ENCODE results near the gene FUS. TPM values are rescaled to one million over a fixed set of nuclear protein-coding genes. Genes with fewer than 3 reads are reported as not detected.

FUS gene
- total and polyA plus RNA-seq, 2 experiments from 2014 or later: 247 to 528 TPM

DNA sequence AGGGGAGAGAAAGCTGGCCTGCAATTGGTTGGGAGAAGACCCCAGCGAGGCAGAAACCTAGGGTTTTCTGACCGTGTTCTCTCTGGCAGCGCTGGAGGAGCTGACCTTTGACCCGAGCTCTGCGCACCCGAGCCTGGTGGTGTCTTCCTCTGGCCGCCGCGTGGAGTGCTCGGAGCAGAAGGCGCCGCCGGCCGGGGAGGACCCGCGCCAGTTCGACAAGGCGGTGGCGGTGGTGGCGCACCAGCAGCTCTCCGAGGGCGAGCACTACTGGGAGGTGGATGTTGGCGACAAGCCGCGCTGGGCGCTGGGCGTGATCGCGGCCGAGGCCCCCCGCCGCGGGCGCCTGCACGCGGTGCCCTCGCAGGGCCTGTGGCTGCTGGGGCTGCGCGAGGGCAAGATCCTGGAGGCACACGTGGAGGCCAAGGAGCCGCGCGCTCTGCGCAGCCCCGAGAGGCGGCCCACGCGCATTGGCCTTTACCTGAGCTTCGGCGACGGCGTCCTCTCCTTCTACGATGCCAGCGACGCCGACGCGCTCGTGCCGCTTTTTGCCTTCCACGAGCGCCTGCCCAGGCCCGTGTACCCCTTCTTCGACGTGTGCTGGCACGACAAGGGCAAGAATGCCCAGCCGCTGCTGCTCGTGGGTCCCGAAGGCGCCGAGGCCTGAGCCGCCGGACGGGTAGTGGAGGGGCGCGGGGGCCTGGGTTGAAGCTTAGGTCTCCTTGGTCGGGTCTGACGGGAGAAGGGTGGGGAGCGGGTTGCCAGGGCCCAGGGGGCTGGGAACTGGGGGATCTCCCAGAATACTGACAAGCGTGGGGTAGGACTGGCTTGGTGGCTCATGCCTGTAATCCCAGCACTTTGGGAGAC lies 44.4 kb downstream of the FUS start (continued):
- TF ChIP-seq, protein P1, sequence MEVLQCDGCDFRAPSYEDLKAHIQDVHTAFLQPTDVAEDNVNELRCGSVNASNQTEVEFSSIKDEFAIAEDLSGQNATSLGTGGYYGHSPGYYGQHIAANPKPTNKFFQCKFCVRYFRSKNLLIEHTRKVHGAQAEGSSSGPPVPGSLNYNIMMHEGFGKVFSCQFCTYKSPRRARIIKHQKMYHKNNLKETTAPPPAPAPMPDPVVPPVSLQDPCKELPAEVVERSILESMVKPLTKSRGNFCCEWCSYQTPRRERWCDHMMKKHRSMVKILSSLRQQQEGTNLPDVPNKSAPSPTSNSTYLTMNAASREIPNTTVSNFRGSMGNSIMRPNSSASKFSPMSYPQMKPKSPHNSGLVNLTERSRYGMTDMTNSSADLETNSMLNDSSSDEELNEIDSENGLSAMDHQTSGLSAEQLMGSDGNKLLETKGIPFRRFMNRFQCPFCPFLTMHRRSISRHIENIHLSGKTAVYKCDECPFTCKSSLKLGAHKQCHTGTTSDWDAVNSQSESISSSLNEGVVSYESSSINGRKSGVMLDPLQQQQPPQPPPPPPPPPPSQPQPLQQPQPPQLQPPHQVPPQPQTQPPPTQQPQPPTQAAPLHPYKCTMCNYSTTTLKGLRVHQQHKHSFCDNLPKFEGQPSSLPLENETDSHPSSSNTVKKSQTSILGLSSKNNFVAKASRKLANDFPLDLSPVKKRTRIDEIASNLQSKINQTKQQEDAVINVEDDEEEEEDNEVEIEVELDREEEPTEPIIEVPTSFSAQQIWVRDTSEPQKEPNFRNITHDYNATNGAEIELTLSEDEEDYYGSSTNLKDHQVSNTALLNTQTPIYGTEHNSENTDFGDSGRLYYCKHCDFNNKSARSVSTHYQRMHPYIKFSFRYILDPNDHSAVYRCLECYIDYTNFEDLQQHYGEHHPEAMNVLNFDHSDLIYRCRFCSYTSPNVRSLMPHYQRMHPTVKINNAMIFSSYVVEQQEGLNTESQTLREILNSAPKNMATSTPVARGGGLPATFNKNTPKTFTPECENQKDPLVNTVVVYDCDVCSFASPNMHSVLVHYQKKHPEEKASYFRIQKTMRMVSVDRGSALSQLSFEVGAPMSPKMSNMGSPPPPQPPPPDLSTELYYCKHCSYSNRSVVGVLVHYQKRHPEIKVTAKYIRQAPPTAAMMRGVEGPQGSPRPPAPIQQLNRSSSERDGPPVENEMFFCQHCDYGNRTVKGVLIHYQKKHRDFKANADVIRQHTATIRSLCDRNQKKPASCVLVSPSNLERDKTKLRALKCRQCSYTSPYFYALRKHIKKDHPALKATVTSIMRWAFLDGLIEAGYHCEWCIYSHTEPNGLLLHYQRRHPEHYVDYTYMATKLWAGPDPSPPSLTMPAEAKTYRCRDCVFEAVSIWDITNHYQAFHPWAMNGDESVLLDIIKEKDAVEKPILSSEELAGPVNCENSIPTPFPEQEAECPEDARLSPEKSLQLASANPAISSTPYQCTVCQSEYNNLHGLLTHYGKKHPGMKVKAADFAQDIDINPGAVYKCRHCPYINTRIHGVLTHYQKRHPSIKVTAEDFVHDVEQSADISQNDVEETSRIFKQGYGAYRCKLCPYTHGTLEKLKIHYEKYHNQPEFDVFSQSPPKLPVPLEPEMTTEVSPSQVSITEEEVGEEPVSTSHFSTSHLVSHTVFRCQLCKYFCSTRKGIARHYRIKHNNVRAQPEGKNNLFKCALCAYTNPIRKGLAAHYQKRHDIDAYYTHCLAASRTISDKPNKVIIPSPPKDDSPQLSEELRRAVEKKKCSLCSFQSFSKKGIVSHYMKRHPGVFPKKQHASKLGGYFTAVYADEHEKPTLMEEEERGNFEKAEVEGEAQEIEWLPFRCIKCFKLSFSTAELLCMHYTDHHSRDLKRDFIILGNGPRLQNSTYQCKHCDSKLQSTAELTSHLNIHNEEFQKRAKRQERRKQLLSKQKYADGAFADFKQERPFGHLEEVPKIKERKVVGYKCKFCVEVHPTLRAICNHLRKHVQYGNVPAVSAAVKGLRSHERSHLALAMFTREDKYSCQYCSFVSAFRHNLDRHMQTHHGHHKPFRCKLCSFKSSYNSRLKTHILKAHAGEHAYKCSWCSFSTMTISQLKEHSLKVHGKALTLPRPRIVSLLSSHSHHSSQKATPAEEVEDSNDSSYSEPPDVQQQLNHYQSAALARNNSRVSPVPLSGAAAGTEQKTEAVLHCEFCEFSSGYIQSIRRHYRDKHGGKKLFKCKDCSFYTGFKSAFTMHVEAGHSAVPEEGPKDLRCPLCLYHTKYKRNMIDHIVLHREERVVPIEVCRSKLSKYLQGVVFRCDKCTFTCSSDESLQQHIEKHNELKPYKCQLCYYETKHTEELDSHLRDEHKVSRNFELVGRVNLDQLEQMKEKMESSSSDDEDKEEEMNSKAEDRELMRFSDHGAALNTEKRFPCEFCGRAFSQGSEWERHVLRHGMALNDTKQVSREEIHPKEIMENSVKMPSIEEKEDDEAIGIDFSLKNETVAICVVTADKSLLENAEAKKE (CRISPR knock-in tag; IDR thresholded peaks at IDR 0.05): no peak
- TF ChIP-seq ZNF331 (CRISPR knock-in tag; IDR thresholded peaks at IDR 0.05; ENCODE audit: low read depth) (no peak), ZNF114 (CRISPR knock-in tag; IDR thresholded peaks at IDR 0.05) (no peak), CREB1 (CRISPR knock-in tag; IDR thresholded peaks at IDR 0.05; ENCODE audit: low read depth) (no peak), JUNB (IDR thresholded peaks at IDR 0.05; ENCODE audit: unreplicated experiment) (no peak), STAT1 (IDR thresholded peaks at IDR 0.05; ENCODE audit: unreplicated experiment) (no peak), EZH2 (IDR thresholded peaks at IDR 0.05; ENCODE audit: low read depth, unreplicated experiment) (no peak)
- TF ChIP-seq, protein P2, sequence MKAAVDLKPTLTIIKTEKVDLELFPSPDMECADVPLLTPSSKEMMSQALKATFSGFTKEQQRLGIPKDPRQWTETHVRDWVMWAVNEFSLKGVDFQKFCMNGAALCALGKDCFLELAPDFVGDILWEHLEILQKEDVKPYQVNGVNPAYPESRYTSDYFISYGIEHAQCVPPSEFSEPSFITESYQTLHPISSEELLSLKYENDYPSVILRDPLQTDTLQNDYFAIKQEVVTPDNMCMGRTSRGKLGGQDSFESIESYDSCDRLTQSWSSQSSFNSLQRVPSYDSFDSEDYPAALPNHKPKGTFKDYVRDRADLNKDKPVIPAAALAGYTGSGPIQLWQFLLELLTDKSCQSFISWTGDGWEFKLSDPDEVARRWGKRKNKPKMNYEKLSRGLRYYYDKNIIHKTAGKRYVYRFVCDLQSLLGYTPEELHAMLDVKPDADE (IDR thresholded peaks at IDR 0.05): no peak
- TF ChIP-seq, protein P3, sequence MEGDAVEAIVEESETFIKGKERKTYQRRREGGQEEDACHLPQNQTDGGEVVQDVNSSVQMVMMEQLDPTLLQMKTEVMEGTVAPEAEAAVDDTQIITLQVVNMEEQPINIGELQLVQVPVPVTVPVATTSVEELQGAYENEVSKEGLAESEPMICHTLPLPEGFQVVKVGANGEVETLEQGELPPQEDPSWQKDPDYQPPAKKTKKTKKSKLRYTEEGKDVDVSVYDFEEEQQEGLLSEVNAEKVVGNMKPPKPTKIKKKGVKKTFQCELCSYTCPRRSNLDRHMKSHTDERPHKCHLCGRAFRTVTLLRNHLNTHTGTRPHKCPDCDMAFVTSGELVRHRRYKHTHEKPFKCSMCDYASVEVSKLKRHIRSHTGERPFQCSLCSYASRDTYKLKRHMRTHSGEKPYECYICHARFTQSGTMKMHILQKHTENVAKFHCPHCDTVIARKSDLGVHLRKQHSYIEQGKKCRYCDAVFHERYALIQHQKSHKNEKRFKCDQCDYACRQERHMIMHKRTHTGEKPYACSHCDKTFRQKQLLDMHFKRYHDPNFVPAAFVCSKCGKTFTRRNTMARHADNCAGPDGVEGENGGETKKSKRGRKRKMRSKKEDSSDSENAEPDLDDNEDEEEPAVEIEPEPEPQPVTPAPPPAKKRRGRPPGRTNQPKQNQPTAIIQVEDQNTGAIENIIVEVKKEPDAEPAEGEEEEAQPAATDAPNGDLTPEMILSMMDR (conservative IDR thresholded peaks at IDR 0.05; ENCODE audit: low read depth in 2 of 2): no peak
